HG03039 (cell line): ENCODE results near the gene ABL2.
"Not testable (repeated sequence)": the region's sequence is repeated elsewhere in the genome, so short reads cannot be mapped to it uniquely, and the experiment has no call there.

ENCODE experiments used
- ATAC-seq: cut with Tn5 transposase; IDR thresholded peaks from one replicate; pipeline ENCODE4 v1.9.1; 2021; ENCODE audit warnings: mild to moderate bottlenecking, moderate library complexity; ENCODE audit not compliant: unreplicated experiment

The ABL2 gene

DNA sequence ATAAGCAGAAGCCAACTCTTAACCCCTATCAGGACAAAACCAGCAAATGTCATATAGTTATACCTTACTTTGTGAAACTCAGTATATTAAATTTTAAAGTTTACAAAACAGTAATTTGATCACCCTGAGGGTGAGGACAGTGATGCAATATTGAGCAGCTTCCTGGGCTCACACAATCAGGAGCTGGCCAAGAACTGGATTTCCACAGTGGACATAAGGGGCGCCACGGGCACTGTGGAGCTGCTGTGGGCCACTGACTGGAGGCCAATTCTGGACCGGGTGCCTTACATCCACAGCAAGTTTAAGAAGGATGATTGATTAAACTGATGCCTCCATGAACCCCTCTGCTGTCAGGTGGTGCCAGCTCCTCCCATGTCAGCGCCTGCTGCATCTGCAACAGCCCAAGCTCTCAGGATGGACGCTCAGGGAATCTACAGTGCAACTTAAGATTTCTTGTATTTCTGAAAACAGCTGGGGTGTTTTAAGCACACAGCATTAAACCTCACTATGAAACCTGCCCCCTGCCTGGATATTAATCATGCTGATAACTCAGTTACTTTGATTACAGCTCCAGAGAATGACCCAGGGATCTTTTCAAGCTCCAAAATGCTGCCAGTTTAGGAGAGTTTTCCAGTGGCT, 91.7 kb downstream of the ABL2 start:
- ATAC-seq: no peak

- not testable (repeated sequence) for ATAC-seq
These were observed 93.8 kb downstream of the ABL2 start for GRCh38 chr1:179135707-179136106.

GRCh38 chr1:179135168-179135567, 94.3 kb downstream of the ABL2 start:
- ATAC-seq: not testable (repeated sequence)

- ATAC-seq: peak; percentile 94
These were observed 99.6 kb downstream of the ABL2 start for GRCh38 chr1:179129702-179130473.

DNA sequence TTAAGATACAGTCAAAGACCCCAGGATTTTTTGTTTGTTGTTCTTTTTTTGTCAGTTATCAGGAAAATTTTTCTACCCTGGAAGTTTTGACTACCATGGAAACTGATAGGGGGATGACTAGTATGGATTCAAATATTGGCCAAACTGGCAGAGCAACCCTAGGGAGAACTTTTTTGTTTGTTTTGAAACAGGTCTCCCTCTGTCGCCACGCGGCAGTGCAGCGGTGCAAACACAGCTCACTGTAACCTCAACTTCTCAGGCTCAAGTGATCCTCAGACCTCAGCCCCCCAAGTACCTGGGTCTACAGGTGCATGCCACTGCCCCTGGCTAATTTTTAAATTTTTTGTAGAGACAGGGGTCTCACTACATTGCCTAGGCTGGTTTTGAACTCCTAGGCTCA, 101.0 kb downstream of the ABL2 start:
- no peak for ATAC-seq

DNA sequence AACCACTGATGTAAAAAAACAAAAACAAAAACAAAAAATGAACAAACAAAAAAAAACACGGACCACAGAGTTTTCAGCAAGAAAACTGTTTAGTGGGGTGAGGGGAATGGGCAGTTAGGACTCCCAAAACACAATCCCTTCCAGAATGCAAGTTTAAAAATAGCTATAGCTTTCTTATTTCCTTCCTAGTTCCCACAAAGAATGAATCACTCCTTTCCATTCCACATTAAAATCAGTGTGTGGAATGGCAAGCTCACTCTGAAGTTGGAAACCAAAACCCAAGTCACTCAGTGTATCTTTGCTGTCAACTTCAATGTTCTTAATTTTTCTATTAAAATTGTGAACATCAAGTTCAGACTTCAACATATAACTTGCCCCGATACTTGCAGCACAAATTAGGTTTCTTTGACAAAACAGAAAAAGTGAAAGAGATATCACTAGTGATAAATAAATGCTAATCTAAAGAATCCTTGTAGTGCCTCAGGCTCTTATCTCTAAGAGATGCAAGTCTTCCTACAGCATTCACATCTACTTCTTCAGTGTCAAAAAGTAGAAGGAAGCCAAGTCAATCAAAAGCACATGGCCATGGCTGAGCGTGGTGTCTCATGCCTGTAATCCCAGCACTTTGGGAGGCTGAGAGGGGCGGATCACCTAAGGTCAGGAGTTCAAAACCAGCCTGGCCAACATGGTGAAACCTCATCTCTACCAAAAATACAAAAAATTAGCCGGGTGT, 102.1 kb downstream of the ABL2 start:
- no peak for ATAC-seq

GRCh38 chr1:179126338-179127060, 103.0 kb downstream of the ABL2 start:
- no peak for ATAC-seq

GRCh38 chr1:179124873-179125272, 104.6 kb downstream of the ABL2 start:
- no peak for ATAC-seq

- no peak for ATAC-seq
These were observed 108.1 kb downstream of the ABL2 start for GRCh38 chr1:179121159-179121938.

GRCh38 chr1:179120736-179121135, 108.7 kb downstream of the ABL2 start:
- no peak for ATAC-seq

DNA sequence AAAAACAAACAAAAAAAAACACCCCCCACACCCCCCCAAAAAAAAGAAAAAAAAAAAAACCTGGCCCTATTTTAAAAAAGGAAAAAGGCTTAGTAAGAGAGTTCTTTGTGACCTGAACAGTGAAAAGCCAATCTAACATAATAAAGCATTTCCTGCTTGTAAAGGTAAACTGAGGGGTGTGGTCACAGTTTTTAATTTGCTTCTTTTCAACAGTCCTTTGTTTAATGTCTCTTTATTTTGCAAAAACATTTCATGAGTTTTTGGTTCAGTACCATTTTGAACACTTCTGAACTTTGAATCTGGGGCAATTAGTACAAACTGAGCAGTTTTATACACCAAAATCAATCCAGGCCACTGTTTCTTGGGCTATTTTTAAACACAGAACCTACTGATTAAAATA, 110.0 kb downstream of the ABL2 start:
- no peak for ATAC-seq

DNA sequence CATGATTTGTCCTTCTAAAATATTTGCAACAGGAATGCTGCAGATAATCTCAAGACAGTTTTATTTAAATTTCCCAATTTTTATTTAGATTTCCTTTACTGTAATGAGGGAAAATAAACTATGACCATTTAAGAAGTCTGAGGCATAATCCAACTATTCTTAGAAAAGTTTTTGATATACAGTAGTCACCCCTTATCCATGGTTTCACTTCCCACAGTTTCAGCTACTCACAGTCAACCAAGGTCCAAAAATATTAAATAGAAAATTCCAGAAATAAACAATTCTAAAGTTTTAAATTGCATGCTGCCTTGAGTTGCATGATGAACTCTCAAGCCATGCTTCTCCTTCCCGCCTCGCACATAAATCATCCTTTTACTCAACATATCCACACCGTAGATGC, 114.3 kb downstream of the ABL2 start:
- no peak for ATAC-seq

GRCh38 chr1:179108644-179109043, 120.8 kb downstream of the ABL2 start:
- no peak for ATAC-seq

GRCh38 chr1:179107706-179108629, 121.5 kb downstream of the ABL2 start:
- no peak for ATAC-seq

DNA sequence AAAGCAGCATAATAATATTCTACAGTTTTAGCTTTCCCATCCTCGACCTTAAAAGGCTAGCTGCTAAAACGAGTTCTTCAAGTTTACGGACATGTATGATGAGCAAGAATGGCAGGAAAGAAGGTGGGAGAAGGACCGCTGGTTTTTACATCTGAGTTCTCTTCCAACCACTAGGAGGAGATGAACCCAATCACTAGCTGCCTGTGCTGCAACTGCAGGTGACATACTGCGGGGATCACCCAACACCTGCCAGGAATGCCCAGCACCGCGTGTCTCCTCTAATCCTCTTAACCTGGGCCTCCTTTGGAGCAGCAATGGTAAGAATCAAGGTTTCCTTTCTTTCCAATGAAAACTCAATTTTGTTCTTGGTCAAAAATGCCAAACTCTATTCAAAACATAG, 124.1 kb downstream of the ABL2 start:
- no peak for ATAC-seq

DNA sequence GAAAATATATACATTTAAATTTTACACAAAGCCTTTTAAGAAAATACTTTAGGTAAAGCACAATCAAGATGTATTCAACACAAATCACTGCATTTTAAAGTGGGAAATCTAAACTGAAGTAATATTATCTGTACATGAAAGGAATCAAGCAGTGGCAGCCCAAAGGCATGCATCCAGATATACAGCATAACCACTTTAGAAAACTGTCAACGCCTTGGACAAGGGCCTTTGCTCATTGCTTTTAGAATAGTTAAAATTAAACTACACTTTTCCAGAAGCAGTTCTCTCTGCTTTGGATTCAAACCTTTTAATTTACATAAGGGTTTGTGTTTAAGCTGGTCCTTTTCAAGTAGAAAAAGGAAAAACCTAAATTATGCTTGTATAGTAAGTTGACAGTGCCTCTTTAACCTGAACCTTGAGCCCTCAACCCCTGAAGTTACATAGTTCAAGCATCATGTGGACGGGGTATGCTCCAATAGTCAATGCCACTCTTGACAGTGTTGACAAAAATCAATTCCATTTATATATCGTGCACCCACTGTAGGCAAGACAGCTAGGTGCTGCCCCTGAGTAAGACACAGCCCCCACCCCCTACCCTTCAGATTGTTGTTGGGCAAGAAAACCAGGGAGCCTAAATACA, 124.7 kb downstream of the ABL2 start:
- no peak for ATAC-seq

DNA sequence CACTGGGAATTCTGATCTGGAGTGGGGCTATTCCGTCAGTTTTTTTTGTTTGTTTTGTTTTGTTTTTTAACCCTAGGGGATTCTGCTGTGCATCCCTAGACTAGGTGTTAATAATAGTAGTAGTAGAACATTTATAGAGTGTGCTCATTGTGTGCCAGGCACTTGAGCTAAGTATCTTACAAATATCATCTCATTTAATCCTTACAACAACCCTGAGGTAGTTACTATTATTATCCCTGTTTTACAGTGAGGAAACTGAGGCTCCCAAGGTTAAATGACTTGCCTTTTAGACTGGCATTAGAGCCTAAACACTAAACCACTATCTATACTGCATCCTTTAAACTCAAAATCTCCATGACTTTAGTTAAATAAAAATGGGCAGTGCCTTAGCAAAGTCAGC, 125.5 kb downstream of the ABL2 start:
- no peak for ATAC-seq

DNA sequence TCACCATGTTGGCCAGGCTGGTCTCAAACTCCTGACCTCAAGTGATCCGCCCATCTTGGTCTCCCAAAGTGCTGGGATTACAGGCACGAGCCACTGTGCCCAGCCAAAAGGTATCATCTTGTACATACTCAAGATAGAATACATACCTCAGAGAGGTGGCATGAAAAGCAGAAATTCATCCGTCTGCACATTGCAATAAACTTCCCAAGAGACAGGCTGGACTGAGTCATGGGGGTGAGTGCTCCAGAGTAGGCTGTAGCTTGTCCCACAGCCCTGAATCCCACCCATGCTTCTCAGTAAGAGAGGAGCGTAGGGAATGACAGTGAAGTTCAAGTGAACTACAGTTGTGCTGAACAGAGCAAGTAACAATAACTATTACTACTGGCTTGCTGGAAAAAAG, 127.9 kb downstream of the ABL2 start:
- no peak for ATAC-seq

GRCh38 chr1:179099891-179100290, 129.6 kb downstream of the ABL2 start:
- no peak for ATAC-seq
